HG02588 (cell line): ENCODE data around the gene FRA10AC1.

Experiments used
- ATAC-seq: cut with Tn5 transposase; IDR thresholded peaks from one replicate; pipeline ENCODE4 v1.9.1; 2021; ENCODE audit warnings: mild to moderate bottlenecking, moderate library complexity; ENCODE audit not compliant: unreplicated experiment

FRA10AC1 gene

GRCh38 chr10:93630625-93631557 is 71.5 kb downstream of the FRA10AC1 start:
- no peak for ATAC-seq

- no peak for ATAC-seq
Observed at GRCh38 chr10:93629647-93630305, 72.6 kb downstream of the FRA10AC1 start.

- ATAC-seq: no peak
Observed at GRCh38 chr10:93628858-93629257, 73.5 kb downstream of the FRA10AC1 start.

GRCh38 chr10:93622942-93623341 is 79.5 kb downstream of the FRA10AC1 start:
- no peak for ATAC-seq

GRCh38 chr10:93620925-93621324 is 81.5 kb downstream of the FRA10AC1 start:
- ATAC-seq: no peak
